ENCODE measurements around the gene CHAF1A. TPM values are rescaled to one million over a fixed set of nuclear protein-coding genes. Genes with fewer than 3 reads are reported as not detected.

CHAF1A gene
- total and polyA plus RNA-seq, 2 of the 8 experiments (the other 6 are each of a cell fraction or from before 2014, with no cell fraction given): 122 to 147 TPM

DNA sequence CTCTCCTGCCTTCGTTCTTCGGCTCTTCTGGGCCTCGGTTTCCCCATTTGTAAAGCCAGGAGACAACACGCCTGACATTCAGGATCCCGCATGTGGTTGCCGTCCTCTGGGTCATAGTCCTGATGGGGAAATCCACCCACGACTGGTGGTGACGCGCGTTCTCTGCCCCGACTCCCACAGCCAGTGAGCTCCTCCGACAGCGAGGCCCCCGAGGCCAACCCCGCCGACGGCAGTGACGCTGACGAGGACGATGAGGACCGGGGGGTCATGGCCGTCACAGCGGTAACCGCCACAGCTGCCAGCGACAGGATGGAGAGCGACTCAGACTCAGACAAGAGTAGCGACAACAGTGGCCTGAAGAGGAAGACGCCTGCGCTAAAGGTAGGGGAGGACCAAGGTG lies 86.1 kb downstream of the CHAF1A start (continued):
- TF ChIP-seq SIX5 (IDR thresholded peaks at IDR 0.05; ENCODE audit: low read depth, low read length) (no peak), HDAC2 (IDR thresholded peaks at IDR 0.05; ENCODE audit: borderline replicate concordance in 1 of 2, low read depth in 2 of 2, low read length in 2 of 2) (no peak), SAP30 (IDR thresholded peaks at IDR 0.05; ENCODE audit: insufficient read depth, insufficient replicate concordance, low read length) (no peak), SIN3A (conservative IDR thresholded peaks at IDR 0.05 in 1 of 2, IDR thresholded peaks at IDR 0.05 in 1 of 2; ENCODE audit: low read depth in 1 of 2, low read length in 2 of 2) (no peak), TAF1 (IDR thresholded peaks at IDR 0.05; ENCODE audit: low read depth, low read length) (no peak), RXRA (IDR thresholded peaks at IDR 0.05; ENCODE audit: insufficient read depth, low read depth, low read length) (no peak), JUN (IDR thresholded peaks at IDR 0.05; ENCODE audit: low read depth, low read length) (no peak), POU5F1 (IDR thresholded peaks at IDR 0.05; ENCODE audit: low read depth, low read length) (no peak), RNF2 (IDR thresholded peaks at IDR 0.05; ENCODE audit: borderline replicate concordance, low read depth, low read length, missing control alignments, poor library complexity, severe bottlenecking) (no peak), SP1 (IDR thresholded peaks at IDR 0.05; ENCODE audit: low read depth, low read length) (no peak)
- TF ChIP-seq, protein P1, sequence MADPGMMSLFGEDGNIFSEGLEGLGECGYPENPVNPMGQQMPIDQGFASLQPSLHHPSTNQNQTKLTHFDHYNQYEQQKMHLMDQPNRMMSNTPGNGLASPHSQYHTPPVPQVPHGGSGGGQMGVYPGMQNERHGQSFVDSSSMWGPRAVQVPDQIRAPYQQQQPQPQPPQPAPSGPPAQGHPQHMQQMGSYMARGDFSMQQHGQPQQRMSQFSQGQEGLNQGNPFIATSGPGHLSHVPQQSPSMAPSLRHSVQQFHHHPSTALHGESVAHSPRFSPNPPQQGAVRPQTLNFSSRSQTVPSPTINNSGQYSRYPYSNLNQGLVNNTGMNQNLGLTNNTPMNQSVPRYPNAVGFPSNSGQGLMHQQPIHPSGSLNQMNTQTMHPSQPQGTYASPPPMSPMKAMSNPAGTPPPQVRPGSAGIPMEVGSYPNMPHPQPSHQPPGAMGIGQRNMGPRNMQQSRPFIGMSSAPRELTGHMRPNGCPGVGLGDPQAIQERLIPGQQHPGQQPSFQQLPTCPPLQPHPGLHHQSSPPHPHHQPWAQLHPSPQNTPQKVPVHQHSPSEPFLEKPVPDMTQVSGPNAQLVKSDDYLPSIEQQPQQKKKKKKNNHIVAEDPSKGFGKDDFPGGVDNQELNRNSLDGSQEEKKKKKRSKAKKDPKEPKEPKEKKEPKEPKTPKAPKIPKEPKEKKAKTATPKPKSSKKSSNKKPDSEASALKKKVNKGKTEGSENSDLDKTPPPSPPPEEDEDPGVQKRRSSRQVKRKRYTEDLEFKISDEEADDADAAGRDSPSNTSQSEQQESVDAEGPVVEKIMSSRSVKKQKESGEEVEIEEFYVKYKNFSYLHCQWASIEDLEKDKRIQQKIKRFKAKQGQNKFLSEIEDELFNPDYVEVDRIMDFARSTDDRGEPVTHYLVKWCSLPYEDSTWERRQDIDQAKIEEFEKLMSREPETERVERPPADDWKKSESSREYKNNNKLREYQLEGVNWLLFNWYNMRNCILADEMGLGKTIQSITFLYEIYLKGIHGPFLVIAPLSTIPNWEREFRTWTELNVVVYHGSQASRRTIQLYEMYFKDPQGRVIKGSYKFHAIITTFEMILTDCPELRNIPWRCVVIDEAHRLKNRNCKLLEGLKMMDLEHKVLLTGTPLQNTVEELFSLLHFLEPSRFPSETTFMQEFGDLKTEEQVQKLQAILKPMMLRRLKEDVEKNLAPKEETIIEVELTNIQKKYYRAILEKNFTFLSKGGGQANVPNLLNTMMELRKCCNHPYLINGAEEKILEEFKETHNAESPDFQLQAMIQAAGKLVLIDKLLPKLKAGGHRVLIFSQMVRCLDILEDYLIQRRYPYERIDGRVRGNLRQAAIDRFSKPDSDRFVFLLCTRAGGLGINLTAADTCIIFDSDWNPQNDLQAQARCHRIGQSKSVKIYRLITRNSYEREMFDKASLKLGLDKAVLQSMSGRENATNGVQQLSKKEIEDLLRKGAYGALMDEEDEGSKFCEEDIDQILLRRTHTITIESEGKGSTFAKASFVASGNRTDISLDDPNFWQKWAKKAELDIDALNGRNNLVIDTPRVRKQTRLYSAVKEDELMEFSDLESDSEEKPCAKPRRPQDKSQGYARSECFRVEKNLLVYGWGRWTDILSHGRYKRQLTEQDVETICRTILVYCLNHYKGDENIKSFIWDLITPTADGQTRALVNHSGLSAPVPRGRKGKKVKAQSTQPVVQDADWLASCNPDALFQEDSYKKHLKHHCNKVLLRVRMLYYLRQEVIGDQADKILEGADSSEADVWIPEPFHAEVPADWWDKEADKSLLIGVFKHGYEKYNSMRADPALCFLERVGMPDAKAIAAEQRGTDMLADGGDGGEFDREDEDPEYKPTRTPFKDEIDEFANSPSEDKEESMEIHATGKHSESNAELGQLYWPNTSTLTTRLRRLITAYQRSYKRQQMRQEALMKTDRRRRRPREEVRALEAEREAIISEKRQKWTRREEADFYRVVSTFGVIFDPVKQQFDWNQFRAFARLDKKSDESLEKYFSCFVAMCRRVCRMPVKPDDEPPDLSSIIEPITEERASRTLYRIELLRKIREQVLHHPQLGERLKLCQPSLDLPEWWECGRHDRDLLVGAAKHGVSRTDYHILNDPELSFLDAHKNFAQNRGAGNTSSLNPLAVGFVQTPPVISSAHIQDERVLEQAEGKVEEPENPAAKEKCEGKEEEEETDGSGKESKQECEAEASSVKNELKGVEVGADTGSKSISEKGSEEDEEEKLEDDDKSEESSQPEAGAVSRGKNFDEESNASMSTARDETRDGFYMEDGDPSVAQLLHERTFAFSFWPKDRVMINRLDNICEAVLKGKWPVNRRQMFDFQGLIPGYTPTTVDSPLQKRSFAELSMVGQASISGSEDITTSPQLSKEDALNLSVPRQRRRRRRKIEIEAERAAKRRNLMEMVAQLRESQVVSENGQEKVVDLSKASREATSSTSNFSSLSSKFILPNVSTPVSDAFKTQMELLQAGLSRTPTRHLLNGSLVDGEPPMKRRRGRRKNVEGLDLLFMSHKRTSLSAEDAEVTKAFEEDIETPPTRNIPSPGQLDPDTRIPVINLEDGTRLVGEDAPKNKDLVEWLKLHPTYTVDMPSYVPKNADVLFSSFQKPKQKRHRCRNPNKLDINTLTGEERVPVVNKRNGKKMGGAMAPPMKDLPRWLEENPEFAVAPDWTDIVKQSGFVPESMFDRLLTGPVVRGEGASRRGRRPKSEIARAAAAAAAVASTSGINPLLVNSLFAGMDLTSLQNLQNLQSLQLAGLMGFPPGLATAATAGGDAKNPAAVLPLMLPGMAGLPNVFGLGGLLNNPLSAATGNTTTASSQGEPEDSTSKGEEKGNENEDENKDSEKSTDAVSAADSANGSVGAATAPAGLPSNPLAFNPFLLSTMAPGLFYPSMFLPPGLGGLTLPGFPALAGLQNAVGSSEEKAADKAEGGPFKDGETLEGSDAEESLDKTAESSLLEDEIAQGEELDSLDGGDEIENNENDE (IDR thresholded peaks at IDR 0.05; ENCODE audit: insufficient replicate concordance, low read length): no peak
